Aorta (tissue), 5 donors: Measurements from ENCODE around the gene GNL3. TPM values are rescaled to one million over a fixed set of nuclear protein-coding genes. Genes with fewer than 3 reads are reported as not detected.

ENCODE experiments used
- ATAC-seq: fragments of 200-7000 bp; cut with Tn5 transposase; one replicate; pipeline ENCODE4 v1.9.1; 2022; ENCODE audit warnings: moderate library complexity; ENCODE audit not compliant: low FRiP score
- DNase-seq, 2 donors: peaks; one replicate each; pipeline ENCODE4 v3.0.0-alpha.2; 2020
- H3K27ac ChIP-seq, 2 donors: one replicate each; pipeline ENCODE4 v1.5.1; 2013; ENCODE audit warnings: low read length in 2 of 2, mild to moderate bottlenecking in 2 of 2, moderate library complexity in 2 of 2, control low read depth in 1 of 2, inconsistent platforms in 1 of 2, low read depth in 1 of 2
- H3K27me3 ChIP-seq, 2 donors: one replicate each; pipeline ENCODE4 v1.6.1; 2013; ENCODE audit warnings: control low read depth in 1 of 2, low read length in 1 of 2, mild to moderate bottlenecking in 1 of 2, moderate library complexity in 1 of 2; ENCODE audit not compliant: insufficient read depth in 2 of 2, control insufficient read depth in 1 of 2
- H3K36me3 ChIP-seq, 2 donors: one replicate each; pipeline ENCODE4 v1.6.1; 2013; ENCODE audit warnings: control low read depth in 1 of 2, low read length in 1 of 2, mild to moderate bottlenecking in 1 of 2; ENCODE audit not compliant: insufficient read depth in 2 of 2, control insufficient read depth in 1 of 2
- H3K4me1 ChIP-seq, 2 donors: one replicate each; pipeline ENCODE4 v1.6.1; 2013; ENCODE audit warnings: low read length in 2 of 2, control low read depth in 1 of 2, mild to moderate bottlenecking in 1 of 2, moderate library complexity in 1 of 2; ENCODE audit not compliant: insufficient read depth in 2 of 2, control insufficient read depth in 1 of 2
- H3K4me3 ChIP-seq, 2 donors: one replicate each; pipeline ENCODE4 v1.5.1; 2013; ENCODE audit warnings: low read length in 2 of 2, control low read depth in 1 of 2, mild to moderate bottlenecking in 1 of 2
- H3K9me3 ChIP-seq: one replicate; pipeline ENCODE4 v1.6.1; 2013; ENCODE audit warnings: mild to moderate bottlenecking, low read length; ENCODE audit not compliant: control insufficient read depth
- WGBS, 2 donors: extraction: QIAGEN DNeasy Blood & Tissue Kit; methylation state at CpG; one replicate each; pipeline ENCODE4 v1.1.7; 2013; 5-methylcytosine and 5-hydroxymethylcytosine counted together
- intact Hi-C, 2 donors: fragments of 100-400 bp; cut with DNase I; formaldehyde crosslinking; loops; one replicate each; pipeline versions ENCODE4 v1.14.2 to v1.15.0; 2022
- polyA plus RNA-seq, 2 donors: library from polyadenylated mRNA; stranded (reverse); fragments of 200-250 nt; gene quantifications; one replicate each; pipeline ENCODE4 v1.2.3, GENCODE V29; 2013
- total RNA-seq, 2 donors: library from RNA; stranded (reverse); fragmentation: NEBNext Ultra II Directional; extraction: Animal tissue kit (Norgen Biotek cat#: 25700); gene quantifications; one replicate each; pipeline ENCODE4 v1.2.1, GENCODE V29; 2021
- donor health status: healthy with polysubstance abuse.
- donor health status: Bipolar disorder and iron deficiency.
- donor health status: DM: no; HTN: no; CAD: no.
- donor health status: DM: no; HTN: no; CAD: no.
- donor health status: DM: yes; HTN: yes; CAD: no.

The GNL3 gene
- total and polyA plus RNA-seq, 4 donors = 20.9 to 70.3 (median 42.4) TPM

DNA sequence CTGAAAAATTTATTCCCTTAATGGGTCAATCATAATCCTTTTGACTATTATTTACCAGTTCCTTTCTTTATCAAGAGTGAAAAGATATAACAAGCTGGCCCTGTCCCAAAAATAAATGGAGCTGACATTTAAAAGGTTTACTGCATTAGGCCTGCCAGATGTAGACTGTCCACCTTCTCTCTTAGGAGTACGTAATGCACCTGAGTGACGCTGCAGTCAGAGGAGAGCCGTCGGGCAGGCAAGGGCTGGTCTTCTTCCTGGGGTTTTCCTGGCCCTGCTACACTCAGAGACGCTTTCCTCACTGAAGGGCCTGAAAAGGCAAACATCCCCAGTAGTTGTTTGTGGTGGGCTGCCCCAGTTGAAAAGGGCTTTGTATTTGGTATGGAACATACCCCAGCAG is 57.3 kb downstream of the GNL3 start:
- no peaks in the 10 kb centered on the region for H3K9me3 ChIP-seq
- H3K4me1 ChIP-seq = no peaks in the 10 kb centered on the region
- 83 to 86% methylated on average over 5 of the region's 5 CpGs for WGBS, 2 donors
- no peaks in the 10 kb centered on the region for H3K27me3 ChIP-seq
- ATAC-seq (no peak), DNase-seq (no peak)
- H3K4me3 ChIP-seq = no peak overlapping the region
- H3K27ac ChIP-seq = no peak overlapping the region
- intact Hi-C loops = loop anchor here (2.0 to 10.0 kb wide), 4 partner anchors 189 to 330 kb away; no protein-coding TSS in a partner anchor
- H3K36me3 ChIP-seq = peaks cover 7 to 9% of the 10 kb centered on the region in 2 donors

DNA sequence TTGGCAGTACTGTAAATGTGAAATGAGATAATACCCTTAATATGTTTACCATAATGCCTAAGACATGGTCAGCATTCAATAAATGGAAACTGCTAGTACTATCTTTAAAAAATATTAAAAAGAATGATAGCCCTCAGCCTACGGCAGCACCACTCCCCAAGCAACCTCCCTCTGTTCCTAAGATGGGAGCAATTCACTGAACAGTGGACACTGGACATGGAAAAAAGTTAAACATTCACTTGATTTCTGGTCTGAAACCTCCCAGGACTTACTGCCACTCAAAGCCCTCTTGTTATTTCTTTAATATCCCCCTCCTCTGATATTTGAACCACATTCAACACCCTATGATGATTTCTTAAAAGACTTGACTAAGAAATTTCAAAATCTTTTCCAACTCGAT is 57.9 kb downstream of the GNL3 start:
- ATAC-seq = no peak
- Histone ChIP-seq H3K27ac (no peak overlapping the region), H3K36me3 (peaks cover 7 to 9% of the 10 kb centered on the region in 2 donors), H3K4me1 (no peaks in the 10 kb centered on the region), H3K4me3 (no peak overlapping the region), H3K27me3 (no peaks in the 10 kb centered on the region), H3K9me3 (no peaks in the 10 kb centered on the region)
- DNase-seq = no peak
- WGBS, 2 donors = 78 to 89% methylated on average over 2 of the region's 2 CpGs
- intact Hi-C loops = loop anchor here (2.0 to 10.0 kb wide), 4 partner anchors 189 to 329 kb away; no protein-coding TSS in a partner anchor

Other genes starting within 250 kb of the GNL3 start
- gene SEMA3G, start 240.9 kb upstream of the GNL3 start, total RNA-seq = 10 to 100 TPM; 12.5 to 23.8 TPM
- gene SEMA3G, start 240.9 kb upstream of the GNL3 start, polyA plus RNA-seq = under 1 TPM in 1 of 2 donors, not detected in 1; 0.26 TPM
- 1 to 10 TPM; 2.6 to 4.7 TPM for gene TNNC1, start 232.0 kb upstream of the GNL3 start, total RNA-seq
- gene TNNC1, start 232.0 kb upstream of the GNL3 start, polyA plus RNA-seq = 10 to 100 TPM in 1 of 2 donors, 1 to 10 TPM in 1; 3.0 to 20.7 TPM
- gene NISCH, start 230.4 kb upstream of the GNL3 start, total RNA-seq = 100 to 1,000 TPM in 1 of 2 donors, 10 to 100 TPM in 1; 80.9 to 157 TPM
- gene NISCH, start 230.4 kb upstream of the GNL3 start, polyA plus RNA-seq = 100 to 1,000 TPM in 1 of 2 donors, 10 to 100 TPM in 1; 13.3 to 122 TPM
- 100 to 1,000 TPM; 339 to 651 TPM for gene STAB1, start 190.7 kb upstream of the GNL3 start, total RNA-seq
- 100 to 1,000 TPM in 1 of 2 donors, 10 to 100 TPM in 1; 54.2 to 207 TPM for gene STAB1, start 190.7 kb upstream of the GNL3 start, polyA plus RNA-seq
- 10 to 100 TPM; 29.6 to 33.0 TPM for gene NT5DC2, start 152.2 kb upstream of the GNL3 start, total RNA-seq
- gene NT5DC2, start 152.2 kb upstream of the GNL3 start, polyA plus RNA-seq = 100 to 1,000 TPM in 1 of 2 donors, 10 to 100 TPM in 1; 46.3 to 148 TPM
- gene UQCC5, start 149.4 kb upstream of the GNL3 start, total RNA-seq = 10 to 100 TPM in 1 of 2 donors, 1 to 10 TPM in 1; 9.1 to 14.0 TPM
- gene UQCC5, start 149.4 kb upstream of the GNL3 start, polyA plus RNA-seq = 1 to 10 TPM; 4.5 to 7.1 TPM
- 10 to 100 TPM; 61.6 to 73.8 TPM for gene PBRM1, start 119 bp upstream of the GNL3 start, total RNA-seq
- gene PBRM1, start 119 bp upstream of the GNL3 start, polyA plus RNA-seq = 10 to 100 TPM in 1 of 2 donors, 1 to 10 TPM in 1; 6.9 to 11.3 TPM
- 10 to 100 TPM; 28.7 to 48.4 TPM for gene GLT8D1, start 19.8 kb downstream of the GNL3 start, total RNA-seq
- 10 to 100 TPM; 26.0 to 59.5 TPM for gene GLT8D1, start 19.8 kb downstream of the GNL3 start, polyA plus RNA-seq
- gene SPCS1, start 20.1 kb downstream of the GNL3 start, total RNA-seq = 10 to 100 TPM; 57.2 to 67.5 TPM
- 100 to 1,000 TPM; 114 to 119 TPM for gene SPCS1, start 20.1 kb downstream of the GNL3 start, polyA plus RNA-seq
- gene NEK4, start 84.9 kb downstream of the GNL3 start, total RNA-seq = 10 to 100 TPM; 21.7 to 22.1 TPM
- 1 to 10 TPM; 8.0 to 8.5 TPM for gene NEK4, start 84.9 kb downstream of the GNL3 start, polyA plus RNA-seq
- gene ITIH1, start 91.6 kb downstream of the GNL3 start, total RNA-seq = not detected
- under 1 TPM in 1 of 2 donors, not detected in 1; 0.50 TPM for gene ITIH1, start 91.6 kb downstream of the GNL3 start, polyA plus RNA-seq
- gene ITIH3, start 108.8 kb downstream of the GNL3 start, total RNA-seq = 1 to 10 TPM; 5.7 to 6.8 TPM
- gene ITIH3, start 108.8 kb downstream of the GNL3 start, polyA plus RNA-seq = 10 to 100 TPM in 1 of 2 donors, 1 to 10 TPM in 1; 2.4 to 75.1 TPM
- gene ITIH4, start 144.6 kb downstream of the GNL3 start, total RNA-seq = 10 to 100 TPM; 55.4 to 88.7 TPM
- 100 to 1,000 TPM in 1 of 2 donors, 10 to 100 TPM in 1; 25.0 to 368 TPM for gene ITIH4, start 144.6 kb downstream of the GNL3 start, polyA plus RNA-seq
- 10 to 100 TPM; 56.8 to 86.6 TPM for gene MUSTN1, start 149.0 kb downstream of the GNL3 start, total RNA-seq
- gene MUSTN1, start 149.0 kb downstream of the GNL3 start, polyA plus RNA-seq = 100 to 1,000 TPM in 1 of 2 donors, 10 to 100 TPM in 1; 29.7 to 474 TPM
- 10 to 100 TPM; 36.6 to 38.6 TPM for gene STIMATE, start 211.5 kb downstream of the GNL3 start, total RNA-seq
- gene STIMATE, start 211.5 kb downstream of the GNL3 start, polyA plus RNA-seq = 10 to 100 TPM; 17.7 to 26.6 TPM